ENCODE results near the gene NFAM1.

DNA sequence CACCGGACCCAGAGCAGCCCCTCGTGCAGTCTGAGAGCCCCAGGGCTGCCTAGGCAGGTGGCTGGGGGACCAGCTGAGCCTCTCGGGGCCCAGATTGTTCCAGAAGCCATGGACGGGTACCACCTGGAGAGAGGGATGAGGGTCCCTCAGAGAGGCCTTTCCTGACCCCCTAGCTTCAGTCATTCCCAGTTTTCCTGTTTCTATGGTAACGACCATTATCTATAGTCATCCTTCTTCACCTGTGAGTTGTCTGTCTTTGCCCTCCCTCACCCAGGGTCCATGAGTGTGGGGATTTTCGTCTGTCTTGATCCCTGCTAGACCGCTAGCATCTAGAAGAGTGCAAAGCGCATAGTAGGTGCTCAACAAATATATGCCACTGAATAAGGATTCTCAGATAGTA is 85.5 kb downstream of the NFAM1 start:
- TF ChIP-seq, protein P1, sequence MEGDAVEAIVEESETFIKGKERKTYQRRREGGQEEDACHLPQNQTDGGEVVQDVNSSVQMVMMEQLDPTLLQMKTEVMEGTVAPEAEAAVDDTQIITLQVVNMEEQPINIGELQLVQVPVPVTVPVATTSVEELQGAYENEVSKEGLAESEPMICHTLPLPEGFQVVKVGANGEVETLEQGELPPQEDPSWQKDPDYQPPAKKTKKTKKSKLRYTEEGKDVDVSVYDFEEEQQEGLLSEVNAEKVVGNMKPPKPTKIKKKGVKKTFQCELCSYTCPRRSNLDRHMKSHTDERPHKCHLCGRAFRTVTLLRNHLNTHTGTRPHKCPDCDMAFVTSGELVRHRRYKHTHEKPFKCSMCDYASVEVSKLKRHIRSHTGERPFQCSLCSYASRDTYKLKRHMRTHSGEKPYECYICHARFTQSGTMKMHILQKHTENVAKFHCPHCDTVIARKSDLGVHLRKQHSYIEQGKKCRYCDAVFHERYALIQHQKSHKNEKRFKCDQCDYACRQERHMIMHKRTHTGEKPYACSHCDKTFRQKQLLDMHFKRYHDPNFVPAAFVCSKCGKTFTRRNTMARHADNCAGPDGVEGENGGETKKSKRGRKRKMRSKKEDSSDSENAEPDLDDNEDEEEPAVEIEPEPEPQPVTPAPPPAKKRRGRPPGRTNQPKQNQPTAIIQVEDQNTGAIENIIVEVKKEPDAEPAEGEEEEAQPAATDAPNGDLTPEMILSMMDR (conservative IDR thresholded peaks at IDR 0.05; ENCODE audit: low read length) = no peak
- no peak for TF ChIP-seq EZH2phosphoT487 (IDR thresholded peaks at IDR 0.05; ENCODE audit: borderline replicate concordance)

All from Loucy (cell line).